ENCODE results near the gene ST8SIA4.

GRCh38 chr5:100877274-100877673, 25.8 kb downstream of the ST8SIA4 start:
- no peak for TF ChIP-seq POLR2A (IDR thresholded peaks at IDR 0.05; ENCODE audit: low read length)
- no peak for TF ChIP-seq GATA1 (IDR thresholded peaks at IDR 0.05; ENCODE audit: low read depth, low read length)
